Right lobe of liver (tissue), 4 donors: ENCODE results near the gene ZNF766.

Experiments
- CTCF ChIP-seq, 4 donors: fragments of 200-600 bp in 3 of 4; fragments of 450-650 bp in 1 of 4; IDR thresholded peaks; one replicate each; pipeline versions ENCODE4 v1.5.1 to v1.8.0; 2016 to 2022; ENCODE audit warnings: antibody characterized with exemption in 4 of 4, mild to moderate bottlenecking in 2 of 4
- POLR2A ChIP-seq: fragments of 450-650 bp; IDR thresholded peaks from one replicate; pipeline ENCODE4 v1.6.1; 2017; ENCODE audit warnings: antibody characterized with exemption, mild to moderate bottlenecking
- donor health status: DM: no; HTN: no; CAD: no.
- donor health status: DM: no; HTN: no; CAD: no.
- donor health status: DM: no; HTN: yes; CAD: no.

- TF ChIP-seq CTCF (IDR thresholded peaks at IDR 0.05) (no peak), POLR2A (no peak)
These were observed 6.6 kb downstream of the ZNF766 start for GRCh38 chr19:52275988-52276387.
